Islet of Langerhans (tissue), 1 donor: Measurements from ENCODE around the gene DZIP1.
A peak's percentile ranks its signal among the peaks of the same experiment; 100 is the strongest.
"Not testable (repeated sequence)": the region's sequence is repeated elsewhere in the genome, so short reads cannot be mapped to it uniquely, and the experiment has no call there.

Experiments
- FAIRE-seq: peaks from one replicate; lab custom pipeline; 2011; peaks lifted over from hg19 to GRCh38; lab: Jason Lieb, UNC

The DZIP1 gene

DNA sequence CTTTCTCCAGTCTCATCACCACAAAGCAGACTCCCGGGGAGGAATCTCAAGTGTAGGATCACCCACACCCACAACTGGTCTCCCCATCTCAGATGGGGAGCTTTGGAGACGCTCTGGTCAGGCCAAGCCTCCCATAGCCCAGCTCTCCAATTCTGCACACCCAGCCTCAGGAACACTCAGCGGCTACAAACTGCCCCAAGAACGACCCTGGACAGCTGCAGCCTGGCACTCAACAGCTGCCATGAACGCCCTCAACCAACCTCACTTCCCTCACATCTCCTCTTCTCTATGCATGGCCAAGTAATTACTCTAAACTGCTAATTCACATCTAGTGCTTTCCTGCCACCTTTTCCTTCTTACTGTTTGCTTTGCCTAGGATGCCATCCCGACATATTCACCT, 42.6 kb downstream of the DZIP1 start:
- no peak for FAIRE-seq

DNA sequence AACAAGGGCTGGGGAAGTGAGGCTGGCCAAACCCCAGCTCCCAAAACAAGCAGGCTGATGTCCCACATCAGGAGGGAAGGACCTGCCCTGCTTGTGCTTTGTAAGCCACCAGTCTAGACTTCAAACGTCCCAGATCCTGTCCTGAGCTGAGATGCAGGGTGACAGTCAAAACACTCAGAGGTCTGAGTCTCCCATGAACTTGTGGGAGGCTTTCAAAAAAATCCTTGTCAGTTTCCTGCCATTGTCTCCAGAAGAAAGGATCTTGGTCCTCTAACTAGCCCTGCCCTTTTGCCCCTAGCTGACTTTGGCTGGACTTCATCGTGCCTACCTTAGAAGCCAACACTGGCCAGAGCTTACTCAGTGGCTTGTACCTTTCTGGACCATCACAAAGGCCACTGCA, 43.3 kb downstream of the DZIP1 start:
- FAIRE-seq = no peak

DNA sequence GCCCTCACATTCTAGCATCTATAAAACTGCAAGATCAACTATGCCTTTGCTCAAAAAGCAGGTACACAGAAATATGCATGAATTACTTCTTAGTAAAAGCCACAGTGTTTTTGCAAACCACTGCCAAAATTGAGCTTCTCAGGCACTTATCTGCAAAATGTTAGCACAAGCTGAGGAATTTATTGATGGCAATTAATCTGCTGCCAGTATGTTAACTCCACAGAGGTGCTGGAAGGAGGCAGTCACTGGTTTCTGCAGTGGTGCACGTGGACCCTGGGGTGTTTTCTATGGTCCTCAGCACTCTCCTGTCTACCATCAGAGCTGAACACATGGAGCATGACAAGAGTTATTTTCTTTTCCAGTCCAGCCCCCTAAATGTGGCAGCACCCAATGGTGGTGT, 47.8 kb downstream of the DZIP1 start:
- FAIRE-seq = no peak

DNA sequence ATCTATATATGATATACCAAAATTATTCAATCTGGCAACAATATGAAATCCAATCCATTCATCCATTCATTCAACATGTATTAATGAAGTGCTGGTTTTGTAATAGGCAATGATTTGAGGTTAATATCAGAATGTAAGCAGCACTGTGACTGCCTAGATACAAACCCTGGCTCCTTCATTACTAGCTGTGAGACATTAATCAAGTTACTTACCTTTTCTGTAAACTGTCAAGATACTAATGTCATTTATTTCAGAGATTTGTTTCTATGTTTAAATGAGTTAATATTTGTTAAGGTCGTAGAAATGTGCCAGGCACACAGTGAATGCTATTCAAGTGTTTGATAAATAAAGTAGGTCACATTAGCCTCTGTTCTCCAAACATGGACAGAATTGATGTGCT, 51.0 kb downstream of the DZIP1 start:
- FAIRE-seq = no peak

DNA sequence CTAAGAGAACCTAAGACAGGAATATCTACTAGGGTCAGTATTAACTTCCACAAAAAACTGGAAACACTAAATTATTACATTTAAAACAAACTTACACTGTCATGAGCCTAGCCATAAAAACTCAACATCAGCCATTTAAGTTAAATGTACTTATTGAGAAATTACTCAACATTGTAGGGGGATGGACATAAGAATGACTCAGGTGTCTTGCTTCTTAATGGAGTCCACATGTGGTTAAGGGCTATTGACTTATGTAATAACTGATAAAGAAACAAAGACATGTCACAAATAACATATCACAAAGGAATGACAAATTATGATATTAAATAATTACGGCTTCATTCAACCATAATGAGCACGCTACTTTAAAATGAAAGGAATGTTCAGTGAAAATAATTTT, 55.8 kb downstream of the DZIP1 start:
- no peak for FAIRE-seq

DNA sequence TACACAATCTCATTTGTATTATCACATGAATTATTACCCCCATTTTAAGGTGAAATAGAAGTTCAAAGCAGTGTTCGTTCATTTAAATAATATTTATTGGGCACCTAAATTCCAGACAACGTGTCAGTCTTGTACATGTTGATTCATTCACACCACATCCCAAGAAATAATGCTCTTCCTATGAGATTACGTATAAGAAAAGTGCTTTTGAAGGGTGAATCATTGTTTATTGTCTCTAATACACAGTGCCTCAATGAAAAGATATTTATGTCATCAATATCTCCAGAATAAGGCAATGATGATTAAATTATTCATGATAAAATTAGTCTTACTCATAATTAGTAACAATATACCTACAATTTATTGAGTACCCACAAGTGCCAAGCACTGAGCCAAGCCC, 56.4 kb downstream of the DZIP1 start:
- FAIRE-seq = no peak

GRCh38 chr13:95585867-95586266, 58.6 kb downstream of the DZIP1 start:
- no peak for FAIRE-seq

DNA sequence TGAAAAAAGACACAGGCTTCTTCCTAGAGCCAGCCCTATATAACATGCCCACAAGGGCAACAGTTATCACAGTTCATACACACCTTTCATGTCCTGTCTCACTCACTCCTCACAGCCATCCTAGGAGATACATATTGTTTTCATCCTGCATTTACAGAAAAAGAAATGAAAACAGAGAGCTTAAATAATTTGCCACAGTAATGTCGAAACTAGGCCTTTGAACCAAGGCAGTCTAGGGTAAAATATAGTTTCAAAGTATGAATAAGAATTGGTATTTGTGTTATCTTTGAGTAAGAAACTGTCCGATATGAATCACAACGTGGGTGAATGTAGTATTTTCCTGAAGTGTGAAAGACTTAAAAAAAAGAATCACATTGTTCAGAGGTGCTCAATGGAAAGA, 65.2 kb downstream of the DZIP1 start:
- FAIRE-seq = peak; percentile 79

GRCh38 chr13:95573221-95573620, 71.3 kb downstream of the DZIP1 start:
- no peak for FAIRE-seq

- no peak for FAIRE-seq
Observed at GRCh38 chr13:95571941-95572340, 72.6 kb downstream of the DZIP1 start.

- no peak for FAIRE-seq
Observed at GRCh38 chr13:95570016-95570415, 74.5 kb downstream of the DZIP1 start.

DNA sequence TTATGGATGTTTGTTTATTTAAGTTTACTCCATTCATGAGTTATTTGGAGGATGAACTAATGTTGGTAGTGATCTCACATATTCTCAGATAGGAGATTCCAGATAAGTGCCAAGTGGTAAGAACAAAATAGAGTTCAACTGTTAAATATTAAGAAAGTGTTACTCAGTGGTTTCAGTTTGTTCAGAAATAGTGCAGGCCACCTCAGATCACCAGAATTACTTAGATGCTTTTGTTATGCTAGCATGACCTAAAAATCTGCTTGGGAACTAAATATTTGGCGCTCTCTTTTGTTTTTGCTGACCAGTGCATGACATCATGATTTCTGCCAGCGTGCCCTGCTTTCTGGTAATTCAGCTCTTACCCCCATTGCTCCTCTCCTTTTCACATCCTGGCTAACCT, 76.4 kb downstream of the DZIP1 start:
- FAIRE-seq = no peak

DNA sequence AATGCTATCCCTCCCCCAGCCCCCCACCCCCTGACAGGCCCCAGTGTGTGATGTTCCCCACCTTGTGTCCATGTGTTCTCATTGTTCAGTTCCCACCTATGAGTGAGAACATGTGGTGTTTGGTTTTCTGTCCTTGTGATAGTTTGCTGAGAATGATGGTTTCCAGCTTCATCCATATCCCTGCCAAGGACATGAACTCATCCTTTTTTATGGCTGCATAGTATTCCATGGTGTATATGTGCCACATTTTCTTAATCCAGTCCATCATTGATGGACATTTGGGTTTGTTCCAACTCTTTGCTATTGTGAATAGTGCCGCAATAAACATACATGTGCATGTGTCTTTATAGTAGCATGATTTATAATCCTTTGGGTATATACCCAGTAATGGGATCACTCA, 78.7 kb downstream of the DZIP1 start:
- not testable (repeated sequence) for FAIRE-seq

DNA sequence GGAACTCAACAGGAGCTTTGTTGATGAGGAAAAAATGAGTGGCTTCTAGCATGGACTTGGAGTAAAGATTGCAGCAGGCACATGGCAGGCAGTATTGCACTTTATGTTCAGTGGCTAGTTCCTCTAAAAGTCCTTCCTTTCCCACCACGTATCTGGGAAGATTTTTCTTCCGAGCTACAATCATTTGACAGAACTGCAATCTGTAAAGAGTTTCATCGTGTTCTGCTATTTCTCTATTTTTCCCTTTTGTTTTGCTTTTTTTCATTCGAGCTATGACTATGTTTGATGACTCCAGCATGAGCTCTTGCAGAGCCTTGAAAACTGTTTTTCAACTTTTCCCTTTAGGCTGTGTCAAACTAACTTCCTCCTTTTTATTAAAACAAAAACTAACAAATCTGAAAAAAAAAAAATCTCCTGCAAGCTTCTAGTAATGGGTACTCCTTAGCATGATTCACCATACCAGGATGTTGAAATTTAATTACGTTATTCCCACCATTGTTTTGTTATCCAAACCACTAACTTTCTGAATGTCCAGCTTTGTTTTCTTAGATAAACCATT, 79.7 kb downstream of the DZIP1 start:
- peak; percentile 30 for FAIRE-seq

- FAIRE-seq = no peak
Observed at GRCh38 chr13:95564091-95564490, 80.4 kb downstream of the DZIP1 start.

DNA sequence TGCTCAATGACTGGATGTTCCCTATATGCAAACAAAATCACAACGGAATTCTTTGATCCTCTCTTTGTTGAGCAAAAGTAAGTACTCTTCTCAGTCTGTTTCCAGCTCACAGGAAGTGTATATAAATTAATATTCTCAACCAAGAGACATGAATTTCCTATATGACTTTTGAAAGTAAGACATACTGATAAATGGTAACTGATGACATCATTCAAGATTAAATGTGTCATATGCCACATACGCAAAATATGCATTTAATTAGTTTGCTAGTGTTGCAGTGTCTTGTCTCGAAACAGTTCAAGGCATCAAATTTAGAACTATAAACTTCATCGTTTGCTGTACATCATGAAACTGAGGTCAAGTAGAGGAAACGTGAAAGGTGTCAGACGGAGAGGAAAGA, 84.1 kb downstream of the DZIP1 start:
- FAIRE-seq = no peak

GRCh38 chr13:95559100-95559499, 85.4 kb downstream of the DZIP1 start:
- FAIRE-seq = no peak

GRCh38 chr13:95557013-95557412, 87.5 kb downstream of the DZIP1 start:
- peak; percentile 27 for FAIRE-seq

GRCh38 chr13:95553581-95554385, 90.7 kb downstream of the DZIP1 start:
- no peak for FAIRE-seq

DNA sequence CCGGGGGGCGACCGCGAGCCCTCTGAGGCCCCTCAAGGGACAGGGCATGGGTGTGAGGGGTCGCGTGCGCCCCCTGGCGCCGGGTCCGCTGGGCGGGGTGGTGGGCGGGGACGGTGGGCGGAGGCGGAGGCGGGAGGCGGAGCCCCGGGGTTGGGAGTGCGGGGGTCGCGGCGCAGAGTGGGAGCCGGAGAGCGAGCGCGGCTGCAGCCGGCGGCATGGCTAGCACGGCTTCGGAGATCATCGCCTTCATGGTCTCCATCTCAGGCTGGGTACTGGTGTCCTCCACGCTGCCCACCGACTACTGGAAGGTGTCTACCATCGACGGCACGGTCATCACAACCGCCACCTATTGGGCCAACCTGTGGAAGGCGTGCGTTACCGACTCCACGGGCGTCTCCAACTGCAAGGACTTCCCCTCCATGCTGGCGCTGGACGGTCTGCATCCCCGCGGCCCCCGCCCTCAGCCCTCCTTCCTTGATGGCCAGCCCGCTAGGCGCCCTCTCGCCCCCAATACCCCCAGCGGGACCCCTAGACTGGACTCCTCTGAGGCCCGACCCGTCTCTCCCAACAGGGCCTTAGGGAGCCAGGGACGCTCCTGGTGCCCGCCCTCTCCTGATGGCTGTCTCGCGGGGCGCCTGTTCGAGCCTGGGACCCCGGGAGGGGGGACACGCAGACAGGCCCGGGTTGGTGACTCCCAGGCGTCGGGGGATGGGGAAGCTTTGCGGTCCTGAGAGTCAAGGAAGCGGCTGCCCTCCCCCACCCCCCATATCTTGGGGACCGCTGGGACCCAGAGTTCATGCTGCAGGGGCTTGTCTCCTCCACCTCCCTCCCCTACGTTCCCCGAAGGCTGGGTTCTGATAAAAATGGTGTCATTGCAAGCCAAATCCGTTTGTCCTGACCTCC, 91.7 kb downstream of the DZIP1 start, which contains the start of gene CLDN10:
Gene CLDN10 (plus strand): TSS at position 182 of the 903 bp plus-strand sequence. CDS start 34 bp downstream, at position 216.
- no peak for FAIRE-seq

GRCh38 chr13:95552208-95552538, 92.3 kb downstream of the DZIP1 start:
- no peak for FAIRE-seq

DNA sequence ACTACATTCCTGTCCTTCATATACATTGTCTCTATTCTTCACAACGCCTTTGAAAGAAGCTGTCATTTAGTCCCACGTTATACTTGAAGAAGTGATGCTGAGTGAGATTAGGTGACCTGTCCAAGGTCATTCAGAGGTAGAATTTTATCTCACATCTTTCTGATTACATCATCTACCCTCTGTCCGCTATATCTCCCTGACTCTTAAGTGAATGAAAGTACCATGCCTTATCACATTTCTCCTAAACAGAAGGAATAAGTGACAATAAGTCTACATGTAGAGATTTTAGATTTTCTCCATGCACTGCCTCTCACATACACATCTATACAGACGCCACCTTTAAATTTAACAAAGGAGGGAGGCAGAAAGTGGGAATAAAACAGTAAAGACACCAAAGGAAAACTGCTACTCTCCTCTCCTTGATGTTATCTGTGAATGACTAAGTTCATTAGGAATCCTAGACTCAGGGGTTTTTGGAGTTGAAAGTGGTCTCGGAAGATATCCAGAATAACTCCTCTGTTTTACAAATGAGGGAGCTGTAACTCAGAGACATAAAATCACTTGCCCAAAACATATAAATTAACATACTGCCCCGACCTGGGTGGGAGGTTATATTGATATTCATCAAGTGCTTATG, 96.9 kb downstream of the DZIP1 start:
- no peak for FAIRE-seq

DNA sequence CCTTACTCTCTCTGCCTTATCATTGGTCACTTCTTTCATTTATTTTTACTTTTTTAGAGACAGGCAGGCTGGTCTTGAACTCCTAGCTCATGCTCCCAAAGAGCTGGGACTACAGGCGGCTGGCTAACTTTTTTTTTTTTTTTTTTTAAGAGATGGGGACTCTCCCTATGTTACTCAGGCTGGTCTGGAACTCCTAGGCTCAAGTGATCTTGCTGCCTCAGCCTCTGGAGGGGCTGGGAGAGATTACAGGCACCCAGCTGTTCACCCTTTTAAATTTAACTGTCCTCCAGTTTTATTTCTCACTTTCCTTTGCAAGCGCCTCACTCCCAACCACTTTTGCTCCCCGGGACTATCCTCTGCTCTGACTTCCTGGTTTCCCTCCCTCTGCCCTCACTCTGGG, 97.6 kb downstream of the DZIP1 start:
- no peak for FAIRE-seq
